HG02759 (cell line): Measurements from ENCODE around the gene AFAP1.
A peak's percentile ranks its signal among the peaks of the same experiment; 100 is the strongest.

Source experiments
- ATAC-seq: cut with Tn5 transposase; IDR thresholded peaks from one replicate; pipeline ENCODE4 v1.9.1; 2021; ENCODE audit warnings: mild to moderate bottlenecking, moderate library complexity; ENCODE audit not compliant: unreplicated experiment

AFAP1 gene

GRCh38 chr4:7772711-7773385, 166.8 kb downstream of the AFAP1 start:
- no peak for ATAC-seq

- ATAC-seq = peak; percentile 89
Measured at GRCh38 chr4:7771541-7772507, 167.8 kb downstream of the AFAP1 start.

GRCh38 chr4:7771056-7771455, 168.6 kb downstream of the AFAP1 start:
- no peak for ATAC-seq

GRCh38 chr4:7770224-7771050, 169.2 kb downstream of the AFAP1 start:
- ATAC-seq = no peak

GRCh38 chr4:7769396-7770223, 170.1 kb downstream of the AFAP1 start:
- ATAC-seq = no peak

- no peak for ATAC-seq
Measured at GRCh38 chr4:7768736-7769135, 170.9 kb downstream of the AFAP1 start.

- ATAC-seq = no peak
Measured at GRCh38 chr4:7767966-7768365, 171.7 kb downstream of the AFAP1 start.

GRCh38 chr4:7767526-7767925, 172.1 kb downstream of the AFAP1 start:
- no peak for ATAC-seq

- no peak for ATAC-seq
Measured at GRCh38 chr4:7766661-7767345, 172.9 kb downstream of the AFAP1 start.

GRCh38 chr4:7766086-7766485, 173.6 kb downstream of the AFAP1 start:
- ATAC-seq = no peak

- ATAC-seq = no peak
Measured at GRCh38 chr4:7765666-7766065, 174.0 kb downstream of the AFAP1 start.

GRCh38 chr4:7764466-7764865, 175.2 kb downstream of the AFAP1 start:
- ATAC-seq = no peak

- ATAC-seq = no peak
Measured at GRCh38 chr4:7763788-7764187, 175.9 kb downstream of the AFAP1 start.

GRCh38 chr4:7763106-7763505, 176.6 kb downstream of the AFAP1 start:
- no peak for ATAC-seq

- ATAC-seq = no peak
Measured at GRCh38 chr4:7762376-7763030, 177.2 kb downstream of the AFAP1 start.

GRCh38 chr4:7761720-7762119, 177.9 kb downstream of the AFAP1 start:
- ATAC-seq = peak; percentile 86

- no peak for ATAC-seq
Measured at GRCh38 chr4:7761312-7761711, 178.3 kb downstream of the AFAP1 start.

GRCh38 chr4:7760706-7761105, 179.0 kb downstream of the AFAP1 start:
- no peak for ATAC-seq

GRCh38 chr4:7760228-7760627, 179.4 kb downstream of the AFAP1 start:
- no peak for ATAC-seq
